Kidney epithelial cell (primary cell): Measurements from ENCODE around the gene UBE2G1. TPM values are rescaled to one million over a fixed set of nuclear protein-coding genes. Genes with fewer than 3 reads are reported as not detected.

ENCODE experiments used
- DNase-seq: peaks from one replicate; pipeline ENCODE4 v3.0.0-alpha.2; 2010; ENCODE audit warnings: low read depth
- H3K27me3 ChIP-seq: 2 replicates; pipeline ENCODE4 v1.6.0; 2011; ENCODE audit warnings: low read length; ENCODE audit not compliant: control insufficient read depth, insufficient read depth
- H3K36me3 ChIP-seq: 2 replicates; pipeline ENCODE4 v1.5.1; 2011; ENCODE audit warnings: low read length; ENCODE audit not compliant: control insufficient read depth, insufficient read depth
- H3K4me3 ChIP-seq: 2 replicates; pipeline ENCODE4 v1.5.1; 2011; ENCODE audit warnings: low read depth, mild to moderate bottlenecking, control low read depth, low read length
- CTCF ChIP-seq: IDR thresholded peaks from 2 replicates; pipeline ENCODE4 v1.5.1; 2011; ENCODE audit warnings: mild to moderate bottlenecking, moderate library complexity, low read length, control low read depth, inconsistent platforms; ENCODE audit not compliant: insufficient read depth, poor library complexity, severe bottlenecking
- total RNA-seq: library from RNA; depleted of rRNA; stranded (reverse); fragments of >200 nt; gene quantifications from 2 replicates; pipeline ENCODE4 v1.2.3, GENCODE V29; 2015

UBE2G1 gene
- total RNA-seq, 1 donor from 2014 or later = 57.3 TPM

- Histone ChIP-seq H3K27me3 (no peaks in the 10 kb centered on the region), H3K36me3 (no peaks in the 10 kb centered on the region), H3K4me3 (no peak overlapping the region)
- TF ChIP-seq CTCF = no peak
- DNase-seq = no peak
Observed at GRCh38 chr17:4318596-4318995, 47.9 kb downstream of the UBE2G1 start.

GRCh38 chr17:4318186-4318585, 48.3 kb downstream of the UBE2G1 start:
- Histone ChIP-seq H3K36me3 (no peaks in the 10 kb centered on the region), H3K4me3 (no peak overlapping the region), H3K27me3 (no peaks in the 10 kb centered on the region)
- no peak for DNase-seq
- TF ChIP-seq CTCF = no peak

GRCh38 chr17:4317610-4318009, 48.9 kb downstream of the UBE2G1 start:
- DNase-seq = no peak
- TF ChIP-seq CTCF = no peak
- Histone ChIP-seq H3K27me3 (no peaks in the 10 kb centered on the region), H3K36me3 (no peaks in the 10 kb centered on the region), H3K4me3 (no peak overlapping the region)

- H3K4me3 ChIP-seq = no peak overlapping the region
- no peaks in the 10 kb centered on the region for H3K36me3 ChIP-seq
- H3K27me3 ChIP-seq = no peaks in the 10 kb centered on the region
- no peak for TF ChIP-seq CTCF
- no peak for DNase-seq
Observed at GRCh38 chr17:4316648-4317047, 49.8 kb downstream of the UBE2G1 start.

- no peak for DNase-seq
- H3K27me3 ChIP-seq = no peaks in the 10 kb centered on the region
- H3K36me3 ChIP-seq = no peaks in the 10 kb centered on the region
- TF ChIP-seq CTCF = no peak
- H3K4me3 ChIP-seq = no peak overlapping the region
Observed at GRCh38 chr17:4314618-4315017, 51.9 kb downstream of the UBE2G1 start.

- Histone ChIP-seq H3K4me3 (no peak overlapping the region), H3K27me3 (no peaks in the 10 kb centered on the region), H3K36me3 (no peaks in the 10 kb centered on the region)
- no peak for DNase-seq
- TF ChIP-seq CTCF = no peak
Observed at GRCh38 chr17:4314179-4314578, 52.3 kb downstream of the UBE2G1 start.
